GM10248 (cell line): Measurements from ENCODE around the gene ZNF219.

Experiments
- CTCF ChIA-PET: fragments of 300-600 bp; sonication (Branson Sonifier 250); formaldehyde crosslinking; extraction: SDS; loops from one replicate; lab custom pipeline; 2021; ENCODE audit warnings: antibody characterized with exemption; lab: Yijun Ruan, JAX
- POLR2A ChIA-PET: fragments of 350-650 bp; sonication (Branson Sonifier 250); formaldehyde crosslinking; extraction: SDS; loops from one replicate; lab custom pipeline; 2020; ENCODE audit warnings: antibody characterized with exemption; lab: Yijun Ruan, JAX
- DNase-seq: peaks from one replicate; pipeline ENCODE4 v3.0.0; 2012; ENCODE audit errors: extremely low spot score
- CTCF ChIP-seq: IDR thresholded peaks from 2 replicates; pipeline ENCODE4 v1.5.1; 2012; ENCODE audit warnings: mild to moderate bottlenecking, low read depth; ENCODE audit errors: extremely low read depth, missing control alignments, control extremely low read depth

ZNF219 gene

DNA sequence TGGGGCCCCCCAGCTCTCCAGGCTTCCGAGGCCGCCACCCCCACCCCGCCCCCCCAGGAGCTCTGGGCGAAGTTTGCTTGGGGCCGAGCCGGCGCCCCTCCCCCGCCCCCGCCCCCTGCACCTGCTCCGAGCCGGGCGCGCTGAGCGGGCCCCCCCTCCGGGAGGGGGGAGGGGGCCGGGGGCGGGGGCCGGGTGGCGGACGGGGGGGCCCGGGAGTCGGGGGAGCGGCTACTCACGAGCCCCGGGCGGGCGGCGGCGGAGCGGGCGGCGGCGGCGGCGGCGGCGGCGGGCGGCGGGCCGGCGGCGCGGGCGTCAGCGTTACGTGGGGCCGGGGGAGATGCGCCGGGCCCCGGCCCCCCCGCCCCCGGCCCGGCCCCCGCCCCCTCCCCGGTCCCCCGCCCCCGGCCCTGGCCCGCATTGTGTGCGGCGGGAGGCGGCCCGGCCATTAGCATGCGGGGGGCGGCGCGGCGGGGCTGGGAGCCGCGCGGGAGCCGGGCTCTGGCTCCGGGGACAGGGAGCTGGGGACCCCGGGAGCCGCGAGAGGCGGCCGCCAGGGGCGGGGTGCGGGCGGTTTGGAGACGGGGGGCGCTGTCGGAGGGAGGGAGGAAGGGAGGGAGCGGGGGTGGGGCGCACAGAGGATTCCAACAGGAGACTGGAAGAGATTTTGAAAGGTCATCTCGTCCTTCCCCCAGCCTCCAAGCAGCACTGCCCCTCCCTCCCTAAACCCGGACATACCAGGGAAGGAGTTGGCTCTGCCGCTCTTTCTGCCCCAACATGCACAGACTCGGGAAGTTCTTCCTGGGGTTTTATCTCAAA, at the start of gene ZNF219:
Gene ZNF219 (minus strand): TSS at position 580 of the 816 bp plus-strand sequence. CDS start 5,064 bp downstream, outside the sequence.
- ChIA-PET POLR2A (no interaction called here), CTCF (interaction anchor here (3.7 to 7.8 kb wide), 4 partner anchors 8 to 83 kb away, joined by 15 to 228 read pairs (median 169); partner anchors contain the start of gene TMEM253)
- no peak for DNase-seq
- TF ChIP-seq CTCF: no peak

DNA sequence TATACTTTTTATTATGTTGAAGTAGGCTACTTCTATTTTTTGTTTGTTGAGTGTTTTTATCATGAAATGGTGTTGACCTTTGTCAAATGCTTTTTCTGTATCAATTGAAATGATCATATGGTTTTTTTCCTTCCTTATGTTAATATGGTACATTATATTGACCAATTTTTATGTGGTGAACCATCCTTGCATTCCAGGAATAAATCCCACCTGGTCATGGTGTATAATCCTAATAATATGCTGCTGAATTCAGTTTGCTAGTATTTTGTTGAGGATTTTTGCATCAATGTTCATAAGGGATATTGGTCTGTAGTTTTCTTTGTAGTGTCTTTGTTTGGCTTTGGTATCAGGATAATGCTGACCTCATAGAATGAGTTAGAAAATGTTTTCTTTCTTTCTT, 47.0 kb upstream of the ZNF219 start:
- ChIA-PET CTCF (no interaction called here), POLR2A (no interaction called here)
- DNase-seq: no peak
- TF ChIP-seq CTCF: no peak

GRCh38 chr14:21142357-21142756, 43.9 kb upstream of the ZNF219 start:
- CTCF ChIA-PET: interaction anchor here (1.2 to 1.7 kb wide), 2 partner anchors 8 to 128 kb away, joined by 4 read pairs; no protein-coding TSS in a partner anchor
- TF ChIP-seq CTCF: no peak
- no peak for DNase-seq
- POLR2A ChIA-PET: no interaction called here

DNA sequence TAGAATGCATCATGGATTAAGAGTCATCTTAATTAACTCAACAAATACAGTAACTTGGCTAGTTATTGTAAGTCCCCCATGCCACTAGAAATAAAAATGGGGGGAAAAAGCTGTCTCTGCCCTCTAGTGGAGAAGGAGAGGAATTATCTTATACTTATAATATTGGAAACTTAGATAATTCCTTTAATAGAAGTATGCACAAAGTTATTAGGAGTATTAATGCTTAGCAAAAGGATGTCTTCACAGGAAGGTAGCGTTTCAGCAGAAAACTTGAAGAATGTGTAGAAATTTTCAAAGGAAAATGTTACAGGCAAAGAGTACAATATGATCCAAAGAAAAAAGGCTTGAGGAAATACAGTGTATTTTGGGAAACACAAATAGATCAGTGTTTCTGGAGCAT, 37.6 kb upstream of the ZNF219 start:
- TF ChIP-seq CTCF: peak; percentile 30
- peak; percentile 57 for DNase-seq
- ChIA-PET POLR2A (interaction anchor here (0.6 kb wide), 1 partner anchor 227 kb away, joined by 3 read pairs; no protein-coding TSS in a partner anchor), CTCF (interaction anchor here (0.8 to 3.5 kb wide), 12 partner anchors 8 to 121 kb away, joined by 3 to 26 read pairs (median 4); partner anchors contain the start of gene OR5AU1)

GRCh38 chr14:21133901-21134300, 35.4 kb upstream of the ZNF219 start:
- no peak for DNase-seq
- TF ChIP-seq CTCF: no peak
- ChIA-PET CTCF (interaction anchor here (3.5 kb wide), 1 partner anchor 119 kb away, joined by 17 read pairs; no protein-coding TSS in a partner anchor), POLR2A (no interaction called here)

DNA sequence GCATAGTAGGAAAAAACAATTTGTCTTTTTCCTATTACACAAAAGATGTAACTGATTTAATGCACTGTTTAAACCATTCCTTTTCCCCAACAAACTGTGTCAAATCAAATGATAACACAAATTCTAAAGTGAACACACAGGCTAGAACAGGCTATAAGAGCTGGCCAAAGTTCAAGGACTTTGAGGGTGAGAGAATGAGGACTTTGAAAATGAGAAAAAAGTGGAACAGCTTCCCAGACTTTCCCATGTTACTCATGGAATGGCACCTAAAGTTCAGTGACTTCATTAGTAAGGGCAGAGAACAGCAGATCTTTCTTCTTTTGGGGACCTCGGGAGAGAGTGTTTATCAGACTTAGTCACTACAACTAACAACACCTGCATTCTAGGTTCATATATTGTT, 25.0 kb upstream of the ZNF219 start:
- no peak for TF ChIP-seq CTCF
- no peak for DNase-seq
- ChIA-PET POLR2A (no interaction called here), CTCF (interaction anchor here (1.2 to 4.0 kb wide), 8 partner anchors 9 to 109 kb away, joined by 3 to 26 read pairs (median 6); partner anchors contain the start of gene TMEM253)
